OCI-M1 (cell line): ENCODE results near the gene RDH8.
"Not testable (repeated sequence)": the region's sequence is repeated elsewhere in the genome, so short reads cannot be mapped to it uniquely, and the experiment has no call there.

Experiments
- DNase-seq: peaks from one replicate; lab custom pipeline; 2025; lab: John Stamatoyannopoulos, UW

RDH8 gene

DNA sequence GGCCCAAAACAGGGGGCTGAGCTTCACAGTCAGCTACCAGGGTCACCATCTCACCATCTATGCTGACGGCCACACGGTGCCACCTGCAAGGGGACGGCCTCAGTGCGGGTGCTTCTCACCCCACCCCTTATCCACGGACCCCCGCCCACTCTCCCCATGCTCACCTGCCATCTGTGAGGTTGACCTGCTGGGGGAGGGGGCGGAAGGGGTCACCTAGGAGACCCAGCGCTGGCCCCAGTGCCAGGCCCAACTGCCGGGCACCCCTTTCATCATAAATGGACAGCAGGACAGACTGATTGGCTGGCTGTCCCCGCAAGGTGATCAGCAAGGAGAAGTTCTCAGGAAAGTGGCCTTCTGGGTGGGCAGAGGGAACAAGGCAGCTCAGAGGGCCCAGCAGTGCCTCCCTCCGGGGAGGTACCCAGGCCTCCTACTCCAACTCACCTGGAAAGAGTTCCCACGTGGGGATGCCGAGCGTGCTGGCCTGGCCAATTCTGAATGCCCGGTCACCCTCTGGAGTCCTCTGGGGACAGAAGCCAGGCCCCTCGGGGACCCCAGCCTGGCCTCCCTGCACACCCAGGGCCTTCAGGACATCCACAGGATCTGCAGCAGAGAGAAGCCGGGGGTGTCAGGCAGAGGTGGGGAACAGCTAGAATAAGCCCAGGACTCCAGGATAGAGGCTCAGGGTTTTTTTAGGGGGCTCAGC lies 7.5 kb upstream of the RDH8 start:
- DNase-seq: no peak

DNA sequence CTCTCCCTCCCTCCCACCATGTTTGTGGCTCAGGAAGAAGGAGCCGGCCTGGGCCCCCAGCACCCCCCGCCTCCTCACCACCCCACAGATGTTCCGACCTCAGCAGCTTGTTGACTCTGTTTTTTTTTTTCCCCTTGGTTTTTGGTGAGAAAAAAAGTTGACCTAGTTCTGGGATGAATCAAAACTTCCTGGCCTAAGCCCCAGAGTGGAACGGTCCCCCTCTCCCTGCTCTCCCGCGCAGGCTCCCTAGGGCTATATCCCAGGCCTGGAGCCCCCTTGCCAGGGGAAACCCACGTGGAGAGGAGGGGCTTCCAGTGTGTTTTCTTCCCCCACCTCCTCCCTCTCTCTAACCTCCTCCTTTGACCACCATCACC lies 7.0 kb upstream of the RDH8 start:
- no peak for DNase-seq

DNA sequence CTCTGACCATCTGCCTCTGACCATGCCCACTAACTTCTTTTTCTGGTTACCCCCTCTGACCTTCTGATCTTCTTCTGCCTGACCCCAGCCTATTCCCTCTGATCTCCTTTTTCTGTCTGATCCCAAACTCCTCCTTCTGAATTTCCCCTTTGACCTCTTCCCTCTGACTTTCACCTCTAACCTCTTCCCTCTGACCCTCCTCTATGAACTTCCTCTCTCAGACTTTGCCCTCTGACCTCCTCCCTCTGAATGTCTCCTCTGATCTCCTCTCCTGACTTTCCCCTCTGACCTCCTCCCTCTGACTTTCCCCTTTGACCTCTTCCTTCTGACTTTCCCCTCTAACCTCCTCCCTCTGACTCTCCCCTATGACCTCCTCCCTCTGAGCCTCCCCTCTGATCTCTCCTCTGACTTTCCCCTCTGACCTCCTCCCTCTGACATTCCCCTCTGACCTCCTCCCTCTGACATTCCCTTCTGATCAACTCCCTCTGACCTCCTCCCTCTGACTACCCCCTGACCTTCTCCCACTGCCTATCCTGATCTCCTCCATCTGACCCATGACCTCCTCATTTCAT lies 6.4 kb upstream of the RDH8 start:
- no peak for DNase-seq

DNA sequence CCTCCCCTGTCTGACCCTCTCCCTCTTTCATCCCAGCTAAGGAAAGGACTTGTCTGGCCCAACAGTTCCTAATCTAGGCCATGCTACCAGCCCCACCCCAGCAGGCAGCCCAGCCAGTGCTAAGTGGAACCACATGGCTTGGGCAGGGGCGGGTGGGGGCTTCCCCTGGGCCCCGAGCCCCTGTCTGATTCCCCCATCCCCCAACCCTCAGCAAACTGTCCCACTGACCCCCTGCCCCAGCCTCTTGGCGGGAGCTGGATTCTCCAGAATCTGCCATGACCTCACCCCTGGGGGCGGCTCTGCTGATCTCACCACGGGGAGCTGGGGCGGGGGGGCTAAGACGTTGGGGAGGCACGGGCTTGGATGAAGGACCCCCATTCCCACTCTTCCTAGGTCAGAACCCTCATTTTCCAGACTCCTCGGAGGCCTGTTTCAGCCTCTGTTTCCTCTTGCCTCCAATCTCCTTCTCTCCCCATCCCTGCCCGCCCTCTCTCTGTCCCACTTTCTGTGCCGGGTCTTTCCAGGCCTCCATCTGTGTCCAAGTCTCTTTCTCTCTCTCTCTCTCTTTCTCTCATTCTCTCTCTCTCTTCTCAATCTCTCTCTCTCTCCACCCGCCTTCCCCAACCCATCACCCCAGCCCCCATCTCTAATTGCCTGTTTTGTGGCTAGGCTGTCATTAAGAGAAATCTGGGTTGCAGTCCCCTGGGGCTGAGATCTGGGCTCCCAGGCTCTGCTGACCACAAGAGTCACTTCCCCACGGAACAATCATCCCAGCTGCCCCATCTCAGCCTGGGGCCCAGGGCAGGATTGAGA lies 5.7 kb upstream of the RDH8 start:
- no peak for DNase-seq

DNA sequence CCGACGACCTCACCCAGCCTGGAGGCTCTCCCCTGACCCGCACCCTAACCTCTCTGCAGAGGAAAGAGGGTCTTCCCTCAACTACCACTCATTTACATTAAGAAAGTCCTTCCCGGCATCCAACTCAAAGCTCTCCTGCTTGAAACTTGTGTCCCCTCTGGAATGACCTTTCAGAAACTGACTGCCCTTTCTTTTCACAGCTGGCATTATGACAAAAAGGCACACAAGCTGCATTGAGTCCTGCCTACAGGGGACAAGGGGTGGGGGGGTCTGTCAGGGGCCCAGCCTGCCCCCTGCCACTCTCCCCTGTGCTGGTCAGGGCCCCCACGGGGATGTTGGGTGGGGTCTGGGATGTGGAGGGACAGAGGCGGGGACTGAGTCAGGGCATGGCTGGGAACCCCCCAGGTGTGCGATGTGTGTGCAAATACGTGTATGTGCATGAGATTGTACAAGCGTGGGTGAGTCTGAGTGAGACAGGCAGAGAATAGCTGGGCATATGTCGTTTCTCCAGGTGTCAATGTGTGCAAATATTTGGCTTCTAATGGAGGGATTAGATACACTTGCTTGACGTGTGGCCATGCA lies 5.0 kb upstream of the RDH8 start:
- no peak for DNase-seq

DNA sequence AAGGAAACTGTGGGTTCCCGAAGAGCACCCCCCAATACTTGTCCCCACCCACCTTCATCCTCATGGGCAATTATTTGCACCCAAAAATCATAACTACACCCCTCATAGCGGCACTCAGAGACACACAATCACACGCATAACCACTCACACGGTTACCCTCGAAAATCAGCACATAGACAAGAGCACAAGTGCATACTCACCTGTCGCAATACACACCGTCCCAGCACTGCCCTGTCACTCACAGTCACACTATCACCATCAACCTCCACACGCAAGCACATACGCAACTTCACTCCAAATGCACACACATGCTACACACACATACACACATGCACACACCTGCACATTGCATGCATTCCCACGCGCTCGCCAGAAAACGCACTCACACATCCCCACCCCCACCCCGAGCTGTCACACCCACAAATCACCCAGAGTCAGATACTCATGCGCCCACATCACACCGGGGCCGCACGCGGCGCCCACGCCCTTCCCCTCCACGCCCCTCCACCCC lies 3.5 kb upstream of the RDH8 start:
- no peak for DNase-seq

DNA sequence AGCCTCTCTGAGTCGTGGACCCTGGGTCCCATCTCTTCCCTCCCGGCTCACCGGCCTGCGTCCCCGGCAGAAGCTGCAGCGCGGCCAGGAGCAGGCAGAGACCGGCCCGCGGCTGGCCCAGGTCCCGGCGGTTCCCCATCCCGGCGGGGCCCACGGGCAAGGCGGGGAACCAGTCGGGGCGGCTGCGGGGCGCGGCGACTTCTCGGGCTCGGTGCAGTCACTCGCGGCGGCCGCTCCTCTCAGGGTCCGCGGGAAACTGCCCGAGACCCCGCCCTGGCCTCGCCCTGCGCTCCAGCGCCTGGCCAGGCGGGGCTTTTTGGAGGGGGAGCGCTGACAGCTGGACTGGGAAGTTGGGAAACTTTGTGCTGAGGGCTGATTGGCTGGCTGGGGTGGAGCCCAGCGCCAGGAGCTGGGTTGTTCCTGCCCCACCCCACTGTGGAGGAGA lies 3.0 kb upstream of the RDH8 start, which contains the start of gene COL5A3:
TSS of gene COL5A3 (minus strand) at position 258 of the 445 bp plus-strand sequence. CDS start at position 139, 119 bp downstream.
- DNase-seq: no peak

DNA sequence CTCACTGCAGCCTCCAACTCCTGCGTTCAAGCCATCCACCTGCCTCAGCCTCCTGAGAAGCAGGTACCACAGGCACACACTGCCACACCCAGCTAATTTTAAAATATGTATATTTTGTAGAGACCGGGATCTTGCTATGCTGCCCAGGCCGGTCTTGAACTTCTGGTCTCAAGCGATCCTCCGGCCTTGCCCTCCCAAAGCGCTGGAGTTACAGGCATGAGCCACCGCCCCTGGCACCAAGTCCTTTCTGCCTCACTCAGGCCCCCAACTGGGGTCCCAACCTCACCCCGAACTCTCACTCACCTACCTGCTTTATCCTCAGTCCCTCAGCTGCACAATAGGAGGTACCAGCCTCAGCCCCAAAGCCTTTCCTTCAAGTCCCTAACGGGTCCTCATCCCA lies 2.3 kb upstream of the RDH8 start:
- DNase-seq: no peak

DNA sequence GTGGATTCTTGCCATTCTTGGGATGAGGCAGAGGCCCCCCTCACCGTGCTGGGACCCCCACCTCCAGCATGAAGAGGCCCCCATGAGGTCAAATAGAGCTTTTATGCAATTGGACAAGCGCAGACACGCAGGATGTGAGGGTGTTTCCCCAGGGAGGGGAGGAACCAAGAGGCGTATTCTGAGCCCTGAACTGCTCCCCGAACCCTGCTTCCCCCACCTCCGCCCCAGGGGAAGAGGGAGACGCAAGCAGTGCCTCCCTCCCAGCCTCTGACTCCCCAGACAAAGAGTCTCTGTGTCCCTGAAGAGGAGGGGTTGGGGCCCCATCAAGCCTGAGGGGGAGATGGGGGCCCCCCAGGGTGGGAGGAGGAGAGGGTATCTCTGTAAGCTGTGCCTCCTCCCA lies 1.3 kb upstream of the RDH8 start:
- DNase-seq: no peak

DNA sequence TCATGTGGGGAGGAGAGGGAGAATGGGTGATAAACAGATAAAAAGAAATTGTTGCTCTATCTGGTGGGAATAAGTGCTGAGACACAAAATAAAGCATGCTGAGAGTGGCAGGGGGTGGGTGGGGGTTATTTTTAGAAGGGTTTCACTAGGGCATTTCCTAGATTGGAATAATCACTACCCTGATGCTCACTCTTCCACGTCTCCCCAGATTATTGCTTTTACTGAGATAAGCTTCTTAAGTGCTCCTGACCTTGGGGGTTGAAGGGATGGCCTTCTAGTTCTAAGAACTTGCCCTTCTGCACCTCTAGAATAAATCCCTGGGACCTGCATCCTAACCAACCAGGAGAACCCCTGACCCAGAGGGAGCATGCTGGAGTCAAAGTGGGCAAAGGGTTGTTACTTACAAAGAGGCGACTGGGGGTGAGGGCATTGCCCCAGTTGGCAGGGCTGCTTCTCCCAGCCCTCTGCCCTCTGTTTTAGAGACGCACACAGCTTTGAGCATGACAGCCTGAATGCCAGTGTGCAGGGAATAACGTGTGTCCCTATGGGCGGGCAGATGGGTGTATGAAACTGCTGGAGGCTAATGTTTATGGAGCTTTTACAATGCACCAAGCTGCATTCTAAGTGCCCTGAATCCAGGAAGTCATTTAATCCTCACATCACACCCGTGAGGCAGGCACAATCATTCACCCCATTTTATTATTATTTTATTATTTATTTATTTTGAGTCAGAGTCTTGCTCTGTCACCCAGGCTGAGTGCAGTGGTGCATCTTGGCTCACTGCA lies 743 bp downstream of the RDH8 start:
- DNase-seq: no peak

DNA sequence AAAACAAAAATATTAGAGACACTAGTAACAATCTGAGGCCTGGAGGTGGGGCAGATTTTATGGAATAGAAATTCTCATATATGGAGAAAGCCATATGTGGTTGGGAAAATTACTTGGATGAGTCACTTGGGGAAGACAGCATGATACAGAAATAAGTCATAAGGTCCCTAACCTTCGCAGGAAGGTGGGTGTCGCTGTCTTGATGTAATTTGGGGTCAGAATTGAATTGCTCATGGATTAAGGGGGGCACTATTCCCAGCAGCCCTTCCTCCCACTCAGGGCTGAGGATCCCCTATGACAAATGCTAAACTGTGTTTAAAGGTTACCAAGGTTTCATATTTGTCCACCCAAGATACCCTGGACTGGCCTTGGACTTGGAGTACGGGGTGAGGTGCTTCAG lies 5.0 kb downstream of the RDH8 start:
- DNase-seq: no peak

DNA sequence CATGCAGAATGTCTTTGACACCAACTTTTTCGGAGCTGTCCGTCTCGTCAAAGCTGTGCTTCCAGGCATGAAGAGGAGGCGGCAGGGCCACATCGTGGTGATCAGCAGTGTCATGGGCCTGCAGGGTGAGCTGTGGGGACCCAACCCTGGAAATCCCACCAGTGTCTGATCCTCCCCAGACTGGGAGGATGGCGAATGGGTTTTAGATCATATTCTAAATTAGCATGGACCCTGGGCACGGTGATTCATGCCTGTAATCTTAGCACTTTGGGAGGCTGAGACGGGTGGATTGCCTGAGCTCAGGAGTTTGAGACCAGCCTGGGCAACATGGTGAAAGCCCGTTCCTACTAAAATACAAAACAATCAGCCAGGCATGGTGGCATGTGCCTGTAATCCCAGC lies 5.5 kb downstream of the RDH8 start:
- DNase-seq: no peak

DNA sequence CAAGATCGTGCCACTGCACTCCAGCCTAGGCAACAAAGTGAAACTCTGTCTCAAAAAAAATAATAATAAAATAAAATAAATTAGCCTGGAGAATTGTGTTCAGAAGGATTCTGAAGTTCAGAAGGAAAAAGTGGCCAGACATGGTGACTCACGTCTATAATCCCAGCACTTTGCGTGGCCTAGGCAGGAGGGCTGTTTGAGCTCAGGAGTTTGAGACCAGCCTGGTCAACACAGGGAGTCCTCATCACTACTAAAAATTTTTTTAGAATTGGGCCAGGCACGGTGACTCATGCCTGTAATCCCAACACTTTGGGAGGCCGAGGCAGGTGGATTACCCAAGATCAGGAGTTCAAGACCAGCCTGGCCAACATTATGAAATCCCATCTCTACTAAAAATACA lies 6.0 kb downstream of the RDH8 start:
- DNase-seq: no peak

DNA sequence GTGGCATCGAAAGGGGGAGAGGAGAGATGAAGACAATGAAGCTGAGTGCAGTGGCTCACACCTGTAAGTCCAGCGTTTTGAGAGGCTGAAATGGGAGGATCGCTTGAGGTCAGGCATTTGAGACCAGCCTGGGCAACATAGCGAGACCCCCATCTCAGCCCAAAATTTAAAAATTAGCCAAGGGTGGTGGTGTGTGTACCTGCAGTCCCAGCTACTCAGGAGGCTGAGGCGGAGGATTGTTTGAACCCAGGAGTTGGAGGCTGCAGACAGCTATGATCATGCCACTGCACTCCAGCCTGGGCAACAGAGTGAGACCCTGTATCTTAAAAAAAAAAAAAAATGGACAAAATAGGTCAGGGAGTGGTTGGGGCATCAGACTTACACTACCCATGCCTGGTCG lies 7.6 kb downstream of the RDH8 start:
- DNase-seq: no peak

DNA sequence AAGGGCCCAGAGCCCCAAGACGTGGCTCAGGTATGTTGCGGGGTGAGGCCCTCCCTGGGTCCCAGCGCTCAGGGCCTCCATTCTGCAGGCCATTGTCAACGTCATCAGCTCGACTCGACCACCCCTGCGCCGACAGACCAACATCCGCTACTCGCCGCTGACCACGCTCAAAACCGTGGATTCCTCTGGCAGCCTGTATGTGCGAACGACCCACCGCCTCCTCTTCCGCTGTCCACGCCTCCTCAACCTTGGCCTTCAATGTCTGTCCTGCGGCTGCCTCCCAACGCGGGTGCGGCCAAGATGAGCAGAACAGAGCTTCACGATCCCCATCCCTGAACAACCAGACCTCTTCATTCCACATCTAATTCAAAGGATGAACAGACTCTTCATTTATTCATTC lies 8.2 kb downstream of the RDH8 start:
- DNase-seq: no peak

DNA sequence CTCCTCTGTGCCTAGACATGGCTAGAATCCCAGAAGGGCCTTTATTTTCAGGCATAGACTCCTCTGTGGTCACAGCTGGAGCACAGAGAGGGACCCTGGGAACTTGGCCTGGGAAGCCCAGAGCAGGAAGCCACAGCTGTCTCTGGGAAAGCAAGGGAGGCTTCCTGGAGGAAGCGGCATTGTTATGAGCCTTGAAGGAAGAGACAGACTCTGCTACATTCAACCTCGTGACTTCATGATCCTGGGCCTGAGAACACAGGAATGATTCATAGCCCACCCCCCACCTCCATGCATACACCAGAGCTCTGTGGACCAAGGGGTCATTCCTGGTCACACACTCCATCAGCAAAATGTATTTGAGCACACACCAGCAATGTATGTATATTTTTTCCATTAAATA lies 8.6 kb downstream of the RDH8 start:
- DNase-seq: no peak

DNA sequence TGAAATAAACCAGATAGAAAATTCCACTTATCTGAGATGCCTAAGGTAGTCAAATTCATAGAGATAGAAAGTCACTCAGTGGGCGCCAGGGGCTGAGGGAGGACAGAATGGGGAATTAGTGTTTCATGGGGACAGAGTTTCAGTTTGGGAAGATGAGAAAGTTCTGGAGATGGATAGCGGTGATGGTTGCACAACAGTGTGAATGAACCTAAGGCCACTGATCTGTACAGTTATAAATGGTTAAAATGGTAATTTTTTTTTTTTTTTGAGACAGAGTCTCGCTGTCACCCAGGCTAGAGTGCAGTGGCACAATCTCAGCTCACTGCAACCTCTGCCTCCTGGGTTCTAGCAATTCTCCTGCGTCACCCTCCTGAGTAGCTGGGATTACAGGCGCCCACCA lies 9.8 kb downstream of the RDH8 start:
- DNase-seq: not testable (repeated sequence)

DNA sequence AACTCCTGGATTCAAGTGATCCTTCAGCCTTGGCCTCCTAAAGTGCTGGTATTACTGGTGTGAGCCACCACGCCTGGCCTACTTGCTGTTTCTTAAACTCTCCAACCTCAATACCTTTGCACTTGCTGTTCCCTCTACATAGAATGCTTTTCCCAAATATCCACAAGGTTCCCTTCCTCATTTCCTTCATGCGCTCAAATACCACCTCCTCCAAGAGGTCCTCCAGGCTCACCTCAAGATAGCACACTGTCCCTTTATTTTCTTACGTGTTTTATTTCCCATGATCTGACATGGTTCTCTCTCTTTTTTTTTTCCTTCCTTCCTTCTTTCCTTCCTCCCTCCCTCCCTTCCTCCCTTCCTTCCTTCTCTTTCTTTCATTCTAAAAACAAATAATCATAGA lies 13.5 kb downstream of the RDH8 start:
- no peak for DNase-seq

DNA sequence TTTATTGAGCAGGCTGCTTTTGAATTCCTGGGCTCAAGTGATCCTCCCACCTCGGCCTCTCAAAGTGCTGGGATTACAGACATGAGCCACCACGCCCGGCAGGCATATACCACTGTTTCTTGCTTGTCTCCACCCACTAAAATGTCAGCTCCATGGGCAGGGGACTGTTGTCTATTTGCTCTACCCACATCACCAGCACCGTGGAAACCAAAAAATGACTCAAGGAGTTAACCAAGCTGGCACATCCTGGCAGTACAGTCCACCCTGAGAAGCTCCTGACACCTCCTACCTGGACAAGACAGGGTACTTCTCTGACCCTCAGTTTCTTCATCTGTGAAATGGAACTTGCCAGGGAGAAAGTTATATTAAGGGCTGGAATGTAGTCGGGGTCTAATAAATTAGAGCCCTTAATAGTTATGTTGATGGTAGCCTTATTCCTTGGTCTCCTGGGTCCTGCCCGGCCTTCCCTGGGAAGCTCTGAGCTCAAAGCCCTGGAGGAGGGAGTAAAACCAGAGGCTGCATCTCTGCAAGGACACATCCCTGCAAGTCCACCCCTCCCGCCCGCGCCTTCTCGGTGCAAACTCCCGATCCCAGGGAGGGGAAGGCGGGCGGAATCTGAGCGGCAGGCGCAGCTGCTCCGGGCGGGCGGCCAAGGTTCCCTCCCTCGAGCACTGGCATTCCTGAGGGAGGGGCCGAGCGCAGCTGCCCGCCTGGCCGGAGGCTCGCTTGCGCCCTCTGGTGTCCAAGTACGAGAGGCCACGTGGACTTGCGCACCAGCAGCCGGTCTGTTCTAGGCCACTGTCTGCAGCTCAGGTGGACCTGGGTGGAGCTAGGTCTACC lies 14.1 kb downstream of the RDH8 start:
- peak; percentile 96 for DNase-seq

DNA sequence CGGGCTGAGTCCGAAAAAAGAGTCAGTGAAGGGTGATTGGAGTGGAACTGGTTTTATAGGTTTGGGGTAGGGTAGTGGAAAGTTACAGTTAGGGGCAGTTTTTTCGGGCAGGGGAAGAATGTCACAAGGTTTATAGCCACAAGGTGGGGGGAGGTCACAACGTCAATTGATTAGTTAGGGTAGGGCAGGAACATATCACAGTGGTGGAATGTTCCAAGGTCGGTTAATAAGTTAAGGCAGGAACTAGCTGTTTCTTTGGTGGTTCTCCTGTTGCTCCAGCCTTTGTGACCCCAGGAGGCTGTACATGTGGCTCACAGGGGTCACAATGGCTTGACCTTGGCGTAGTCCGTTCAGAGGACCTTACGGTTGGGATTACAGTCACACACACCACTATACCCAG lies 20.3 kb downstream of the RDH8 start:
- no peak for DNase-seq

DNA sequence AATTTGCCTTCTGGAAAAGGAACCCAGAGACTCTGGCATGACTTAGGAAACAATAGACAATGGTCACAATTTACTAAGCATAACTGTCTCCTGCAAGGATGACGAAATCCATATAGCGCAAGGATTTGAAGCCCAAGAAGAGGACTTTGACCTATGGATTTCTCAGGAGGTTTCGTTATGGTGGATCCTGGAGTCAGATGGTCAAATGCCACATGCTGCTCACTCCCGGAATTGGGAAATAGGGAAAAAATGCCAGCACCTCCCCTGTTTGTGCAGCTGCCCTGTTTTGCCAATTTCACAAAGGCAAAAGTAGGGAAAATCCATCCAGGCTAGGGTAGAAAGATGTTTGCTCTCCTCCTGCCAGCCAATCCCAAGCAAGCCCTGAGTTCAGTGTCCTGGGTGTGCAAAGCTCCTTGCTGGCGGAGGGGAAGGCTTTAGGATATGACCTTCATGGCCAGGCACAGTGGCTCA lies 23.4 kb downstream of the RDH8 start:
- DNase-seq: no peak
